ENCODE measurements around the gene HK3. TPM values are rescaled to one million over a fixed set of nuclear protein-coding genes. Genes with fewer than 3 reads are reported as not detected.

Gene HK3
- total RNA-seq, 1 experiment from 2014 or later, result 1.6 TPM

GRCh38 chr5:176850371-176851245 lies 48.5 kb downstream of the HK3 start:
- no peak for DNase-seq (ENCODE audit: low spot score)

GRCh38 chr5:176849611-176850227 lies 49.4 kb downstream of the HK3 start:
- DNase-seq (ENCODE audit: low spot score), result no peak

GRCh38 chr5:176848651-176849050 lies 50.5 kb downstream of the HK3 start:
- no peak for DNase-seq (ENCODE audit: low spot score)

- no peak for DNase-seq (ENCODE audit: low spot score)
These were observed 51.3 kb downstream of the HK3 start for GRCh38 chr5:176847726-176848290.

- no peak for DNase-seq (ENCODE audit: low spot score)
These were observed 52.0 kb downstream of the HK3 start for GRCh38 chr5:176847148-176847547.

GRCh38 chr5:176846335-176847140 lies 52.6 kb downstream of the HK3 start:
- DNase-seq (ENCODE audit: low spot score), result no peak

GRCh38 chr5:176845392-176845713 lies 53.8 kb downstream of the HK3 start:
- no peak for DNase-seq (ENCODE audit: low spot score)

GRCh38 chr5:176844706-176845391 lies 54.3 kb downstream of the HK3 start:
- peak; percentile 50 for DNase-seq (ENCODE audit: low spot score)

GRCh38 chr5:176844281-176844680 lies 54.9 kb downstream of the HK3 start:
- no peak for DNase-seq (ENCODE audit: low spot score)

GRCh38 chr5:176843673-176844072 lies 55.5 kb downstream of the HK3 start:
- no peak for DNase-seq (ENCODE audit: low spot score)

- DNase-seq (ENCODE audit: low spot score), result peak; percentile 91
These were observed 61.4 kb downstream of the HK3 start for GRCh38 chr5:176837707-176838115.

- no peak for DNase-seq (ENCODE audit: low spot score)
These were observed 62.1 kb downstream of the HK3 start for GRCh38 chr5:176836811-176837706.

GRCh38 chr5:176835918-176836317 lies 63.2 kb downstream of the HK3 start:
- DNase-seq (ENCODE audit: low spot score), result no peak

- no peak for DNase-seq (ENCODE audit: low spot score)
These were observed 65.9 kb downstream of the HK3 start for GRCh38 chr5:176833286-176833685.

- DNase-seq (ENCODE audit: low spot score), result no peak
These were observed 67.0 kb downstream of the HK3 start for GRCh38 chr5:176832162-176832561.

GRCh38 chr5:176831425-176831824 lies 67.7 kb downstream of the HK3 start:
- DNase-seq (ENCODE audit: low spot score), result no peak

GRCh38 chr5:176830995-176831423 lies 68.1 kb downstream of the HK3 start:
- DNase-seq (ENCODE audit: low spot score), result no peak
